HG02610 (cell line): Measurements from ENCODE around the gene CIAPIN1.
"Not testable (repeated sequence)": the region's sequence is repeated elsewhere in the genome, so short reads cannot be mapped to it uniquely, and the experiment has no call there.

Experiments
- ATAC-seq: cut with Tn5 transposase; IDR thresholded peaks from one replicate; pipeline ENCODE4 v1.9.1; 2021; ENCODE audit warnings: mild to moderate bottlenecking, moderate library complexity; ENCODE audit not compliant: unreplicated experiment

Gene CIAPIN1

DNA sequence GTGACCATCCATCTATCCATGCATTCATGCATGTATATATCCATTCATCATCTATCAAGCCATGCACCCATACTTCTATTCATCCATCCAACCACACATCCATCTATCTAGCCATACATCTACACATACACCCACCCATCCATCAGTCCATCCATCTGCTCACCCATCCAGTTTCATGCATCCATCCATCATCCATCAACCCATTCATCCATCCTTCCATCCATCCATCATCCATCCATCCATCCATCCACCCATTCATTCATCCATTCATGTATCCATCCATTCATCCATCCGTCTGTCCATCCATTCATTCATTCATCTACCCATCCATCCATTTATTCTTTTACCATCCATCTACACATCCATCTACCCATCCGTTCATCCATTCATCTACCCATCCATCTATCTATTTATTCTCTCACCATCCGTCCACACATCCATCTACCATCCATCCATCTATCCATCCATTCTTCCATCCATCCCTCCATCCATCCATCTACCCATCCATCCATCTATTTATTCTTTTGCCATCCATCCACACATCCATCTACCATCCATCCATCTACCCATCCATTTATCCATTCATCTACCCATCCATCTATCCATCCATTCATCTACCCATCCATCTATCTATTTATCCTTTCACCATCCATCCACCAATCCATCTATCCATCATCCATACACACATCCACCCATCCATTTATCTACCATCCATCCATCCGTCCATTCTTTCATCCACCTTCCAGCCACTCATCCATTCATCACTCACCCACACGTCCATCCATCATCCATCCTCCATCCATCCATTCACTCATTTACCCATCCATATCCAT, 39.4 kb downstream of the CIAPIN1 start:
- no peak for ATAC-seq

DNA sequence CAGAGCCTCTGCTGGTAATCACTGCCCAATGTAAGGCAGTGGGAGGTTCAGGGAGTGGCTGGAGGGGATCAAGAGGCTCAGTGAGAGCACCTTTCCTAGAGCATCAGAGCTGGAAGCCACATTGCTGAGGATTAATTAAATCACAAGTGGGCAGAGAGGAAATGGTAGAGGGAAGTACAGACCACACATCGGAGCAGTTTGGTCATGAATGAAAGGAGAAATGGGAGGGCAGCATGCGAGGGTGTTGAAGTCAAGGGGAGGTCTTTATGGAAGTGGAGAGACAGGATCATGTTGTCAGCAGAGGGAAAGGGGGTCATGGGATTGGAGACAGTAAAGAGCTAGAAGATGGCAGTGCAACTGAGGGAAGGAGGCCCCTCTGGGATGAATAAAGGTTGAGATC, 40.3 kb downstream of the CIAPIN1 start:
- no peak for ATAC-seq

DNA sequence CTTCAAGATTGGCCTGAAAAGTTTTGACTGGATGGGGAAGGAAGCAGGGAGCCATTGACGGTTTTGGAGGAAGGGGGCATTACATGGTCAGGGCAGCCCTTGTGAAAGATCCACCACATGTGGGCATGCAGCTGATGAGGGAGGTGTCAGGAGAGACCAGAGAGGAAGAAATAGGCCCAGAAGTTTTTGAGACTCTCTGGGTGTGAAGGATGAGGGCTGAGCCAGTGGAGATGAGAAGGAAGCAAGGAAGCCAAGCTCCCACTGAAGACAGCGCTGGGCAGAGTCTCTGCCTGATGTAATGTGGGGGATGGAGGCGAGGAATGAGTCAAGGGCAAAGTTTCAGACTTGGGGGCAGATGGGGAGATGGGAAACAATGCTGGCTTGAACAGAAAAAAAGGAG, 42.1 kb downstream of the CIAPIN1 start:
- ATAC-seq = no peak

DNA sequence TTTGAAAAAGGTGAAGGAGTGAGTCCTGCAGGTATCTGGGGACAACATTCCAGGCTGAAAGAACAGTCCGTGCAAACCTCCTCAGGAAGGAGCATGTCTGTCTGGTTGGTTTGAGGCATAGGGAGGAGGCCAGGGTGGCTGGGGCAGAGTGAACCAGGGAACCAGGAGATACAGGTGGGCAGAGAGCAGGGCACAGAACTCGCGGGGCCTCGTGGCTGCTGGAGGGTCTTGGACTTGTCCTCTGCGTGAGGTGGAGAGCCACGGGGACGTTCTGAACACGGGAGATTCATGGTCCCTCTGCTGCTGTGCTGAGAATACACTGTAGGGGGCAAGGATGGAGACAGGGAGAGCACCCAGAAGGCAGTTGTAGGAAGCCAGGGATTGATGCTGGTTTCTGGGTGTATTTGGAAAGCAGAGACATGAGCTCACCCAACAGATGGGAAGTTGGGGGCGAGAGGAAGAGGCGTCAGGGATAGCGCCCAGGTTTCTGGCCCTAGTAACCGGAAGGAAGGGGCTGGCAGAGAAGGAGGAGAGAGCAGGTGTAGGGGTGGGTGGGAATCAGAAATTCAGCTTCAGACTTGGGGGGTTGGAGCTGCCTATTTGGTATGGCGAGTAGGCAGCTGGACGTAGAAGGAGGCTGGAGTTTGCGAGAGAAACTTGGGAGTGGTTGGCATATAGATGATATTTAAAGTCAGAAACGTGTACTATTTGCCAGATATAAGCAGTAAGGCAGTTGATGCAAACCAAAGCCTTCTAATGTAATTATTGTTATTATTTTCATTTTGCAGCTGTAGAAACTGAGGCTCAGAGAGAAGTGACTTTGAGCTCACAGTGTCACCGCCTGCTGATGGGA, 43.0 kb downstream of the CIAPIN1 start, which contains the start of gene CCL17:
TSS of gene CCL17 (plus strand) at position 803 of the 853 bp plus-strand sequence. CDS start 9,166 bp downstream, outside the sequence.
- ATAC-seq = no peak

DNA sequence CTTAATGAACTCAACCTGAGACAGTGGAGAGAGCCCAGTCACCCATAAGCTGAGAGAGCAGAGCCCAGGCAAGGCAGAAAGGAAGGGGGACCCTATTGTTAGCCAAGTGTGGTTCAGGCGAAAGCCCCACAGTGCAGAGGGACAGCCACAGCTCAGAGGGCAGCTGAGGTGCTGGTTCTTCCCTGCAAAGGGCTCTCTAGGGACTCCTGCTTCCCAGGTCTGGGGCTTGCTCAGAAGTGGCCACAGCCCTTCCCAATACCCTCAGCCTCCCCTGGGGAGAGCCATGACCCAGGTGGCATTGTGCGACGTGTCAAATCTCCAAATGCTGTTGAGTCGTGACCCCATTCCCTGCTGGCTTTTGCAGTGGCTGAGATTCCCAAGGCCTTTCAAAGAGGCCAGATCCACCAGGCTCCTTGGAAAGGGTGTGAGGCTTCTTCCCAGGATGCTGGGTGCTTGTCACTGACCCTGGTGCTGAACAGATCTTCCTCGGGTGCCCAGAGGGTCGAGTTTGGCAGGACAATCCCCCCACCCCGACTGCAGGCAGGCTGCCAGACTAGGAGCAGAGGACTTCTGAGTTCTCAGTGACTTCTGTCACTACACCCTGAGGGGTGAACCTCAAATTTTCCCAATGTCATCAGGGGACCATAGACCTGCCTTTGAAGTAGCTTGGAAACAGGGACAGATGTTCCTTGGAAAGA, 45.1 kb downstream of the CIAPIN1 start:
- no peak for ATAC-seq

DNA sequence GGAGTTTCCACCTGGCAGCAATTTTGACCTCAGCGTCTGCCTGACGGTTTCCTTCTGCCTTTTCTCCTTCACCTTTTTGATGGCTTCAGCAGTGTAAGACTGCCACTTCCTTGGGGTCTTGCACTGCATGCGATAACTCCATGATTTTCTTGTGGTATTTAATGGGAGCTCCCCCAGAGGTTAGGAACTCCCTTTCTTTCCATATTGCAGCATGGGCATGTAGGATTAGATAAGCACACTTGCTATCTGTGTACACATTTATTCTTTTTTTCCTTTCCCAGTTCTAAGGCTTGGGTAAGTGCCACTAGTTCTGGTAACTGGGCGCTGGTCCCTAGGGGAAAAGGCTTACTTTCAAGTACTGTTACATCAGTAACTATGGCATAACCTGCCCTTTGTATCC, 49.7 kb downstream of the CIAPIN1 start:
- not testable (repeated sequence) for ATAC-seq

DNA sequence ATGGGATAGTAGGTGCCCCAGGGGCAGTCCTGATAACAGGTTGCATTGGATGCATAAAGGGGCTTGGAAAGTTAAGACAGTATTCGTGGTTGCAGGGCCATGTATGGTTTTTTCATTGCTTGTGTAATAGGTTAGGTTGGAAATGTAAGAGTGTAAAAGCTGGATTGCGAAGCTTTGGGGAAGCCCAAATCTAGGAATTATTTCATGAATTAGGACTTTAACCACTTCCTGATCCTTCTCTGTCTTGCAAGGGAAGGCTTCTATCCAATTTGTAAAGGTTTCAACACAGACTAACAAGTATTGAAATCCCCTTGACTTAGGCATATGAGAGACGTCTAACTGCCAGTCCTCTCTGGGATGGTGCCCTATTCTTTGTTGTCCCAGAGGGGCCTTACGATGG, 50.4 kb downstream of the CIAPIN1 start:
- no peak for ATAC-seq

DNA sequence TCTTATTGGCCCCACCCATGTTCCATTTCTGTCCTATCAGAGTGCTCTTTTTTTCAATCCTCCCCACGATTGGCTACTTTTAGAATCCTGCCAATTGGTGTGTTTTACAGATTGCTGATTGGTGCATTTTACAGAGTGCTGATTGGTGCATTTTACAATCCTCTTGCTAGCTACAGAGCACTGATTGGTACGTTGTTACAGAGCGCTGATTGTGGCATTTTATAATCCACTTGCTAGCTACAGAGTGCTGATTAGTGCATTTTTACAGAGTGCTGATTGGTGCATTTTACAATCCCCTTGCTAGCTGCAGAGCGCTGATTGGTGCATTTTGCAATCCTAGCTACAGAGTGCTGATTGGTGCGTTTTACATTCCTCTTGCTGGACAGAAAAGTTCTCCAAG, 52.2 kb downstream of the CIAPIN1 start:
- no peak for ATAC-seq

DNA sequence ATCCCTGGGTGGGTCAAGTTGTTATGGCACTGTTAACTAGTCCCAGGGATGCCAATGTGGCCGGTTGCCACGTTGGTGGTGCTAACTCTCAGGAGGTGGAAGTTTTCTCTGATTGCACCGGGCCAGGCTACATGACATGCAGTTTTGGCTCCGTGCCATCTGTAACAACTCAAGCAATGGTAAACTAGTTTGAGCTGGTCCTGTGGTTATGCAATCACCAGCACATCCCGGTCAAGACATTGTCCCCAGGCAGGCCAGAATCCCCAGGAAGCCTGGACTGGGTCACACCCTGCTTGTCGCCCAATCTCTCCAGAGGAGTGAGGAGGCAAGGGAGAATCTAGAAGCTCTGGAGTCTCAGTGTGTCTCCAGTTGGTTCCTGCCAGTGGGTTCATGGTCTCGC, 52.7 kb downstream of the CIAPIN1 start:
- ATAC-seq = no peak

DNA sequence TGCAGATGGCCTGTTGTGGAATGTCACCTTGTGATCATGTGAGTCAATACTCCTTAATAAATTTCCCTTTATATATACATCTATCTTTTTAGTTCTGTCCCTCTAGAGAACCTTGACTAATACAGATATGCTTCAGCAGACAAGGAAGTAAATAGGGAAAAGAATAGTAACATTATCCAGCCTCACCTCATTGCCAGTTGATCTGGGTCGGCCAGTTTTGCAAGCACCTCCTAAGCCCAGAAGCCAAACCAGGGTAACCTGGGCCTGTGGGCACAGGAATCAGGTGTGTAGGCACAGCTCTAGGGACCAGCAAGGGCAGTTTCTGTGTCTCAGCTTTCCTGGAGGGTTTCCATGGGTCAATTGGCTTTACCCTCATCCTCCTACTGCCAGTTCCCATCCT, 54.5 kb downstream of the CIAPIN1 start:
- ATAC-seq = no peak

DNA sequence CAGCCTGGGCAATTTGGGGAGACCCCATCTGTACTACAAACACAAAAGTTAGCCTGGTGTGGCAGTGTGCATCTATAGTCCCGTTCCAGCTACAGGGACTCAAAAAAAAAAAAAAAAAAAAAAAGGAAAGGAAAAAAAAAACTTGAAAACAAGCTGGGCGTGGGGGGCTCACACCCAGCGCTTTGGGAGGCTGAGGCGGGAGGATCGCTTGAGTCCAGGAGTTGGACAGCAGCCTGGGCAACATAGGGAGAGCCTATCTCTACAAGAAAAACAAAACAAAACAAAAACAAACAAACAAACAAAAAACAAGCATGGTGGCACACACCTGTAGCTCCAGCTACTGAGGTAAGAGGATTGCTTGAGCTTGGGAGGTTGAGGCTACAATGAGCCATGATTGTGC, 55.5 kb downstream of the CIAPIN1 start:
- no peak for ATAC-seq

DNA sequence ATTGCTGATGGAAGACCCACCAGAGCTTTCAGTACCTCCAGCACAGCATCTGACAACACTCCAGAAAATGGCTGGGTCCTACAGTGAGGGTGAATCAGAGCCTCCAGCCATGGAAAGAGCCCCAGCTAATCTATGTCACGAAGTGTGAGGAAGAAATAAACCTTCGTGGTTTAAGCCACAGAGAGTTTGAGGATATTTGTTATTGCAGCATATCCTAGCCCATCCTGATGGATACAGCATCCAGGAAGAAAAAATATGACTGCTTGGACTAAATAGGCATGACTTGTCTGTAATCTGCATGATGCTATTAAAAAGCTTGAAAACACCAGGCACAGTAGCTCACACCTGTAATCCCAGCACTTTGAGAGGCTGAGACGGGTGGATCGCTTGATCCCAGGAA, 55.9 kb downstream of the CIAPIN1 start:
- no peak for ATAC-seq

DNA sequence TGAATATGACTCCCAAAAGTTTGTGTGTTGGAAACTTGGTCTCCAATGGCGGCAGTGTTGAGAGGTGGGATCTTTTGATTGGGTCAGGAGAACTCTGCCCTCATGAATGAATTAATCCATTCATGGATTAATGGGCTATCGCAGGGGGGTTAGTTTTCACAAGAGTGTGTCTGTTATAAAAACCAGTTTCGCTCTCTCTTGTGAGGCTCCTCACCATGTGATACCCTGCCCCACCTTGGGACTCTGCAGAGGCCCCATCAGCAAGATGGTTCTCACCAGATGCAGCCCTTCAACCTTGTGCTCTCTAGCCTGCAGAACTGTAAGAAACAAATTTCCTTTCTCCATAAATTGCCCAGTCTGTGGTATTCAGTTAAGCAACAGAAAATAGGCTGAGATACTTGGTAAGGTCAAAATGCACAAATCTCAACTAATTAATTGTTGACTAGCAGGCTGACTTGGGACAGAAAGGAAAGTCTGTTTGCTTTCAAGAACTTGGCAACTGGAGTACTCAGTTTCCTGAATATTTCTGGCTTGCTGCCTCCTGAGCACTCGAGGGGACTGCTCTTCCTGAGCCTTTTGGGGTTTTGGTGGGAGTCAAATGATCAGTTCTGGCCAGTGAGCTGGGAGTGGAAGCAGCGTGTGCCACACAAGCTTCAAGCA, 56.4 kb downstream of the CIAPIN1 start:
- ATAC-seq = no peak

DNA sequence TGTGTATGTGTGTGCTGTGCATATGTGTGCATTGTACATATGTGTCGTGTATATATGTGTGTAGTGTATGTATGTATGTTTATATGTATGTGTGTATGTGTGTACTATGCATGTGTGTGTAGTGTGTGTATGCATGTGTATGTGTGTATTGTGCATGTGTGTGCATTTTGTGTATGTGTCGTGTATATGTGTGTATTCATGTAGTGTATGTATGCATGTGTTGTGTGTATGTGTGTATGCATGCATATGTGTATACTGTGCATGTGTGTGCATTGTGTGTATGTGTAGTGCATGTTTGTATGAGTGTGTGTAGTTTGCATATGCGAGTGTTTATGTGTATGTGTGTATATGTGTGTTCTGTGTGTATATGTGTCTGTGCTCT, 58.1 kb downstream of the CIAPIN1 start:
- ATAC-seq = no peak

DNA sequence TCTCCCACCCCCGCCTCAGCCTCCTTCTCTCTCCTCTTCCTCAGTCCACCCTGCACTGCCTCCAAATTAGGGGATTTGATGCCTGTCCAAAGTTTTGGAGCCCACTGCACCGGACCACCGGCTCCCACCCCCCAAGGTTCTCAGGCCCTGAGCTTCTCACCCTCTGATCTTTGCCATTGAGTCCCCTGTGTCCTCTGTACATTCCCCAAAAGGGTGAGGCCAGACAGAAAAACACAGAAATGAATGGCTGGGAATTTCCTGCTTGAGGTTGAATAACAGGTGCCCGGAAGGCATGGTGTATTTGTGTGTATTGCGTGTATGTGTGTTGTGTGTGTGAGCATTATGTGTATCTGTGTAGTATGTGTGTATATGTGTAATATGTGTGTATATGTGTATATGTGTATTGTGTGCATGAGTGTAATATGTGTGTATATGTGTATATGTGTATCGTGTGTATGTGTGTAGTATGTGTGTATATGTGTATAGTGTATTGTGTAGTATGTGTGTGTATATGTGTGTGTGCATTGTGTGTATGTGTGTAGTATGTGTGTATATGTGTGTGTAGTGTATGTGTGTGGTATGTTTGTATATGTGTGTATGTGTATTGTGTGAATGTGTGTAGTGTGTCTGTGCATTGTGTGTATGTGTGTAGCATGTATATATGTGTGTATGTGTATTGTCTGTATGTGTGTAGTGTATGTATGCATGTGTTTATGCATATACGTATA, 58.7 kb downstream of the CIAPIN1 start:
- ATAC-seq = peak; percentile 61

DNA sequence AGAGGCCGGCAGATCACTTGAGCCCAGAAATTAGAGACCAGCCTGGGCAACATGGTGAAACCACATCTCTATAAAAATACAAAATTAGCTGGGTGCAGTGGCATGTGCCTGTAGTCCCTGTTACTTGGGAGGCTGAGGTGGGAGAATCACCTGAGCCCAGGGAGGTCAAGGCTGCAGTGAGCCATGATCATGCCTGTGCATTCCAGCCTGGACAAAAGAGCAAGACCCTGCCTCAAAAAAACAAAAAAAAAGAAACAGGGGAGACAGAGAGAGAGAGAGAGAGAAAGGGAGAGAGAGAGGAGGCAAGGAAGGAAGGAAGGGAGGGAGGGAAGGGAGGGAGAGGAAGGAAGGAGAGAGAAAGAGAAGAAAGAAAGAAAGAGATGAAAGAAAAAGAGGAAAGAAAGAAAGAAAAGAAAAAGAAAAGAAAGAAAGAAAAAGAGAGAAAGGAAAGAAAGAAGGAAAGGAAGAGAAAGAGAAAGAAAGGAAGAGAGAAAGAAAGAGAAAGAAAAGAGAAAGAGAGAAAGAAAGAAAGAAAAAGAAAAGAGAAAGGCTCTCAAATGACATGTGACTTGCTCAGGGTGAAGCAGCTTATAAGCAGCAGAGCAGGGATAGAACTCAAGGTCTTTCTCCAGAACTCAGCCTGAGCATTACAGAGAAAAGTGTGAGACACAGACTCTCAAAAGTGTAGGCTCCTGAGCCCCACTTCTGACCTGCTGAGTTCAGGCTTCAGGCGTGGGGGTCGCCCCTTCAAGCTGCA, 59.4 kb downstream of the CIAPIN1 start:
- peak; percentile 28 for ATAC-seq

DNA sequence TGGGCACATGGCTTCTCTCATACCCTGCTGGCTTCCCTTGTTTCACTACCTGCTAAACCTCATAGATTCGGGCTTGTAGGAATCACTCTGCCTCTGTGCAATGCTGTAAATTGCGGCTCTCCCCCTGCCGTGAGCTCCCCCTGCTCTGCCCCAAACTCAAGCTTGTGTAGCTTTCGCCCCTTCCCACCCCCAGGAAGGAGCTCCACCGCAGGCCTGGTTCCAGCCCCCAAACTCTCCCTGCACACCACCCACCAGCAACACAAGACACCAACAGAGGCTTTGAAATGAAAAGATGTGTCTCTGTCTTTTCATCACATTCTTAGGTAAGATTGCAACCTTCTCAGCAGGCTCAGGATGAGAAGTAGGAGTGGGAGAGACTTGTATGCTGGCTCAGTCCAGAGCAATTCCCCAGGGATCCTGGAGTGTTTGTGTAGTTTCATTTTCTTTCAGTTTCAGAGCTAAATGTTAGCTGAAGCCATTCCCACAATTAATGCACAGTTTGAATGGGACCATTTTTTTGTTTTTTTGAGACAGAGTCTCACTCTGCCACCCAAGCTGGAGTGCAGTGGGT, 60.7 kb downstream of the CIAPIN1 start:
- ATAC-seq = no peak

DNA sequence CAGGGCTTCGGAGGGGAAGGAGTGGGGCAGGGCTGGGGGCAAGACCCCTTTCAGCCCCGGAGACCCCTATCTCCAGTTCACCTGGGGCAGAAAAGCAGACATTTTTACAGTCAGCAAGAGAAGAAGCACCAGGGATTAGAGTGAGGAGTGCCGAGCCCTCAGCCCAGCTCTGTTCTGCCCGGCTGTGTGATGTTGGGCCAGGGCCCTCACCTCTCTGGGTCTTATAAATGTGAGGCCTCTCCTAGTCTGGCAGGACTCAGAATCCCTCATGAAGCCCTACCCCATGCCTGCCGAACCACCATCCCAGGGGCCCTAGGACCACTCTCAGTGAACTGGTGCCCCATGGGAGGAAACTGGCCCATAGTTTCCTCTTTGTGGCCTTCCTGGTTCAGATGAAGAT, 62.1 kb downstream of the CIAPIN1 start:
- ATAC-seq = no peak
